HG02938 (cell line): ENCODE measurements around the gene RNF220.

Experiments used
- ATAC-seq: cut with Tn5 transposase; IDR thresholded peaks from one replicate; pipeline ENCODE4 v1.9.1; 2021; ENCODE audit warnings: mild to moderate bottlenecking, moderate library complexity; ENCODE audit not compliant: unreplicated experiment

RNF220 gene

GRCh38 chr1:44605914-44606615 is 201.0 kb downstream of the RNF220 start:
- ATAC-seq = no peak

DNA sequence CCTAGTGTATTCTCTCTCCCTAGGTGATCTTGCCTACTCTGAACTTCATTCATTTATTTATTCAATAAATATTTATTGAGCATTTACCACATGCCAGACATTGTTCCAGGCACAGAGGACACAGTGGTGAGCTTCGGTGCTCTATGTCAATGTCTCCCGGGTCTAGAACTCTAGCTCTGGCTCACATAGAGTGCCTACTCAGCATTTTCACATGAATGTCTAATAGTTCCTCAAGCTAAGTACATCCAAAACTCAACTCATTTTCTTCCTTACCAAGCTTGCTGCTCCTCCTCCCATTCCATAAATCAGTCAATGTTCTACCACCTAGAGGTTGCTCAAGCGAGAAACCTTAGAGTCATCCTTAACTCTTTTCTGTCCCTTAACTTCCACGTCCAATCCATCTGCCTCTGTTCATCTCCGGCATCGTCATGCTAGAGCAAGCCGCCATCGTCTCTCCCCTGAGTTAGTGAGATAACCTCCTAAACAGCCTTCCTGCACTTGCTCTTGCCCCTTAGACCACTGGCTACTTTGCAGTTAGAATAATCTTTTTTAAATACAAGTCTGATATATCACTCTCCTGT is 201.7 kb downstream of the RNF220 start:
- ATAC-seq = no peak

DNA sequence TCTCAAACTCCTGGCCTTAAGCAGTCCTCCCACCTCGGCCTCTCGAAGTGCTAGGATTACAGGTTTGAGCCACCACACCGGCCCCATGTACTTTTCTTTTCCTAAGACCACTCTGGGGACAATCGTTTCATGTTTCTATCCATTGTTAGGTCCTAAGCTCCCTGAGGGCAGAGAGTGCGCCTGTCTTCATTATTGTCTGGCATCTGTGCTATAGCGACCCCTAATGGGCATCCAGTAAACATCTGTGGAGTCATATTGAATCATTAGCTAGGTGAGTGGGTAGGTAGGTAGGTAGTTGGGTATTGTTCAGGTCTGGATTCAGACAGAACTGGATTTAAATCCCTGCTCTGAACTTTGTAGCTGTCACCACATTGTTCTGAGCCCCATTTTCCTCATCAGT is 203.1 kb downstream of the RNF220 start:
- no peak for ATAC-seq

GRCh38 chr1:44609412-44609767 is 204.3 kb downstream of the RNF220 start:
- no peak for ATAC-seq

- ATAC-seq = no peak
Observed at GRCh38 chr1:44609768-44610526, 204.9 kb downstream of the RNF220 start.

- no peak for ATAC-seq
Observed at GRCh38 chr1:44610527-44611148, 205.6 kb downstream of the RNF220 start.

- ATAC-seq = no peak
Observed at GRCh38 chr1:44611419-44611818, 206.4 kb downstream of the RNF220 start.

DNA sequence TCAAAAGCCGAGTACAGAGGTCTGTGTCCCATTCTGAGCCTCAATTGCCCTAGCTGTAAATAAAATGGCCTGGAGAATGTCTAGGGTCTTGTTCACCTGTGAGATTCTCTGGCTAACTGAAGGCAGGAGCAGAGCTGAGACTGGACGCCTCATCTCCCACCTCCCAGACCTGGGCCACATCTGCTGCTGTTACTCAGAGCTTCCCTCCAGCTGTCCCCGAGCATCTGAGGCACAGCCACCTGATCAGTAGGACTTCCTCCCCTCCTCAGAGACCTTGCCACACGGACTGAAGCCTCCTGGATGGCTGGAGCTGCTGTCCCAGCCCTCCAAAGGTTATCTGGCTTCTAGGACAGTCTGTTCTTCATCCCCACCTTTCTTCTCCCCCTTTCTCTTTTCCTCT is 206.8 kb downstream of the RNF220 start:
- ATAC-seq = no peak

DNA sequence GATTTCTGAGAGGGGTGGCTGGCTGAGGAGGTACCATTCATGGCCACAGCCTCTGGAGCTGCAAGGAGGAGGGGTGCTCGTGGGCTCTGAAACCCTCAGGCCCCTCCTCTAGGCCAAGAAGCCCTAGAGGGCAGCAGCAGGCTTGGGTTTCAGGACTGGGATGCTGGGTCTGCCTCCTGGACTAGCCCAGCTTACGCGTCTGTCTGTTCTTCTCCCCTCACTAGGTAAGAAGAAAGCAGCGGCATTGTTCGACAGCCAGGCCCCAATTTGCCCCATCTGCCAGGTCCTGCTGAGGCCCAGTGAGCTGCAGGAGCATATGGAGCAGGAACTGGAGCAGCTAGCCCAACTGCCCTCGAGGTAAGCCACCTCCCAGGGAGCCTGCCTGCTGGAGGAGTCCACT is 208.9 kb downstream of the RNF220 start:
- no peak for ATAC-seq

- no peak for ATAC-seq
Observed at GRCh38 chr1:44616284-44616990, 211.4 kb downstream of the RNF220 start.

- no peak for ATAC-seq
Observed at GRCh38 chr1:44616991-44617702, 212.1 kb downstream of the RNF220 start.

DNA sequence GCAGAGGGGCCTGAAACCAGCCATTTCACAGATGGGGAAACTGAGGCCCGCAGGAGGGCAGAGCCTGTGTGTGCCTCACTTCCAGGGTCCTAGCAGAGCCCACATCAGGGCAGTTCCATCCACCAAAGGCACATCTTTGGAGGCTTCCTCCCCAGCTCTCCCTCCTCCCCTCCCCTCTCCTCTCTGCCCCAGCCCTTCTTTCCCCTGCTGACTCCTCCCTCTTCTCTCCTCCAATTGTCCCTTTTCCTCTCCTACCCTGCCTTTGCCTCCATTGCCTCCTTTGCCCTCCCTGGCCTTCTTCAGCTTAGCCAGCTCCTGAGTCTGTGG is 212.6 kb downstream of the RNF220 start:
- ATAC-seq = no peak

DNA sequence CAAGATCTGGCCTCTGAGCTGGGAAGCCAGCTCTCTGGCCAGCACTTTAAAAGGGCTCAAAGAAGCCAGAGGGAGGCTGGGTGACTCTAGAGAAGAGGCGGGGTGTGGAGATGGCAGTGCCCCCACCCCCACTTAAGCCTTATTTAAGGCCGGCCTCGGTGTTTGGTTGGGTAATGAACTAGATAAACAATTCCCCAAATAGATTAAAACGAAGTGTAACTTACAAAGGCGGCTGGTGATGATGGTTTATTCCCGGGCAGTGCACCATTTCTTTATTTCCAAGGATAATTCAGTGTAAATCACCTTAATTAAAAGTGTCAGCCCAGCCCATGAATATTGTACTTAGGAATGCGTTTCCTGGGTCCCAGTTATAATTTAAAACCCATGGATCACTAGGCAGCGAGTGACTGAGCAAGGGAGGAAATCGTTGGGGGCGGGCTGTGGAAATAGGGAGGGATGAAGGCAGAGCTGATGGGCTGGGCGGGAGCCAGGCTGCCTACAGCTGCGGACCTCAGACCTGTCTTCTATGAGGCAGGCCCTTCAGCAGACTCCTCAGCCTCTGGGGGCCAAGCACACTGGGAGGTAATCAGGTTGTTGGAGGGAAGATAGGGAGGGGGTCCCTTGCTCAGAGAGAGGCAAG is 214.3 kb downstream of the RNF220 start:
- no peak for ATAC-seq

DNA sequence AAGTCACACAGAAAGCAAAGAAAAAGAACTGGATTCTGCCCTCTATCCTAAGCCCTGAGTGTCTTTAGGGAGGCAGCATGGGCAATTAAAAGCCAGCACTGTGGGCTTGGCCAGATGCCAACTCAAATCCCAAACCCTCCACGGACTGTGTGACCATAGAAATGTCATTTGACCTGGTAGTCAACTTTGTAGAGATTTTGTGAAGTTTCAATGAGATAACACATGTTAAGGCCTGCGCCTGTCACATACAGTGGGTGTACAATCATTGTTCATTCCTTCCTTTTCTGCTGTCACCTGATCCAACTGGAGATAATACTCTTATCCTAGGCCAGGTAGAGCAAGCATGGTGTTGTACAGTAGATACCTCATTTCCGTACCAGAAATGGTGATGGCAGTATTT is 215.0 kb downstream of the RNF220 start:
- ATAC-seq = no peak

DNA sequence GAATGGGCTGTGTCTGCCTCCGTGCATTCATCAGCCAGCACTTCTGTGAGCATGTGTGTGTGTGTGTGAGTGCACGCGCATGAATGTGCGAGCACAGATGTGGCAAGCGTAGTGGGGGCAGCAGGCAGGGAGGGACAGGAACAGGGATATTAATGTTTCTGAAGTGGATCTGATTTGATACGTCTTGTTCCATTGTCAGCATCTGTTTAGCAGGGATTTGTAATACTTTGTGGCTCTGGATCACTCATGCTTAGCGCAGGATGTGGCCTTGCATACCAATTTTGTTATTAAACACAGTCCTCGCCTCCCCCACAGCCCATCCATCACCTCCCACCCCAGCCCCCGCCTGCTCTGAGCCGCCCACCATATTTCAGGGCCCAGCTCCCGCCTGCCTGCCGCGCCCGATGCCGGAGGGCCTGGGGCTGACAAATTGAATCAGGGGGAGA is 216.8 kb downstream of the RNF220 start:
- ATAC-seq = no peak

DNA sequence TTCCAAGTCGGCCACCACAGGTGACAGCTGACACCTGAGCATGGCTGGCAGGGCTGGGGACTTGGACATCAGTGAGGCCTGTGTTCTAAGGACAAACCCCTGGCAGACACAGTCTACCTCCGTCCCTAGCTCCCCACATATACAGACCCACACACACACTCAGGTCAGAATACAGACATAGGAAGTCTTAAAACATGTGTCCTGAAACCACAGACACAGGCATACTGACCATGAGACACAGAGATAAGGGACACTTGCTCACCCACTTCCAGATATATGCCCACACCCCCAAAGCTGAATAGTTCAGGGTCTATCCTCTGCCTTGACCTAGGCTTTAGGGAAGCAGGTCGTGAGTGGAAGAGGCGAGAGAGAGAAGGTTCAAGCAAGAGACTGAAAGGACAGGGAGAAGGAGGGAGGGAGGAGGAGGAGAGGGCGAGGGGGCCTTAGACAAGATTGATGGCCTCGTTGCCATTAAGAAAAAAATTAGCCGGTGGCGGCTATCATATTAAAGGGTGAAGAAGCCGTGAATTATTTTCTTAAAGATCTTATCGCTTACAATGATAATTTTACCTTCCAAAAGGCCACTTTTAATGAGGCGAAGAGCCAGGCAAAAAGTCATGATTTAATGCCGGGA is 219.3 kb downstream of the RNF220 start:
- ATAC-seq = no peak

- ATAC-seq = no peak
Observed at GRCh38 chr1:44625348-44625747, 220.3 kb downstream of the RNF220 start.

GRCh38 chr1:44628962-44629756 is 224.1 kb downstream of the RNF220 start:
- ATAC-seq = no peak

DNA sequence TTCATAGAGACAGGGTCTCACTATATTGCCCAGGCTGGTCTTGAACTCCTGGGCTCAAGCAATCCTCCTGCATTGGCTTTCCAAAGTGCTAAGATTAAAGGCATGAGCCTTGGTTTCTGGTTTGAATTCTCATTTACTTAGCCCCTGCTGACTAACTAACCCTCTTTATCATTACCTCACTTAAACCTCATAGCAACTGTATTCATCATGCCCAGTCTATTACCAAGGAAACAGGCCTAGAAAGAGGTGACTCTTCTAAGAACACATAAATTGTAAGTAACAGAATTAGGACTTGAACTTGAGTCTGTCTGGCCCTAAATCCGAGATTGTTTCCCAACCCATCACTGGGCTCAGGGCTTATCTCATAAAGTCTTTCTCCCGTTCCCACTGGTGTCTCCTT is 225.1 kb downstream of the RNF220 start:
- ATAC-seq = no peak
